ENCODE data around the gene SHC2. TPM values are rescaled to one million over a fixed set of nuclear protein-coding genes. Genes with fewer than 3 reads are reported as not detected.
A peak's percentile ranks its signal among the peaks of the same experiment; 100 is the strongest.

SHC2 gene
- total and polyA plus RNA-seq, 9 of the 15 experiments (the other 6 are each of a cell fraction or from before 2014, with no cell fraction given): 0.14 to 0.36 (median 0.17) TPM; not detected in 5

DNA sequence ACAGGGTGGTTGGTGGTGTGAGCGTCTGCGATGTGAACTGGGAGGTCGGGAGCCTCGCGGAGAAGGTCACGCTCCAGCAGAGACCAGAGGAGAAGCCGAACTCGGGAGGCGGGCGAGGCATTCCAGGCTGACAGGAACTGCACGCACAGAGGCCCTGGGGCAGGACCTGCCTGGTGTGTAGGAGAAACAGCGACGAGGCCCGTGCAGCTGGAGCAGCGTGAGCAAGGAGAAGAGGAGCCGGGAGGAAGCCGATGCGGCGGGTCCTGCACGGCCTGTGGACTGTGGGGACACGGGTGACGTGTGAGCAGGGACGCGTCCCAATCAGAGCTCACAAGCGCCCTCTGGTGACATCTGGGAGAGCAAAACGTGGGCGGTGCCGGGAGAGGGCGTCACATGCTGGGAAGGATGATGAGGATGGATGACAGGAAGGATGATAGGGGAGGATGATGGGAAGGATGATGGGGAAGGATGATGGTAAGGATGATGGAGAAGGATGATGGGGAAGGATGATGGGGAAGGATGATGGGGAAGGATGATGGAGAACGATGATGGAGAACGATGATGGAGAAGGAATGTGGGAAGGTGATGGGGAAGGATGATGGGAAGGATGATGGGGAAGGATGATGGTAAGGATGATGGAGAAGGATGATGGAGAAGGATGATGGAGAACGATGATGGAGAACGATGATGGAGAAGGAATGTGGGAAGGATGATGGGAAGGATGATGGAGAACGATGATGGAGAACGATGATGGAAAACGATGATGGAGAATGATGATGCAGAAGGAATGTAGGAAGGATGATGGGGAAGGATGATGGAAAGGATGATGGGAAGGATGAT, 19.4 kb upstream of the SHC2 start (continued):
- TF ChIP-seq THRB (CRISPR knock-in tag; conservative IDR thresholded peaks at IDR 0.05): 0 out of 2 replicates have a peak, but pooled peaks have one; percentile 20
- peak; percentile 95 to 96 for TF ChIP-seq KDM1A (IDR thresholded peaks at IDR 0.05)
- peak in 1 of 2 experiments; percentile 99; a peak in 2 of 4 replicates for TF ChIP-seq HDAC1 (IDR thresholded peaks at IDR 0.05)
- peak; percentile 99 for TF ChIP-seq YBX1 (IDR thresholded peaks at IDR 0.05)
- no peak for TF ChIP-seq ZNF764 (CRISPR knock-in tag; IDR thresholded peaks at IDR 0.05; ENCODE audit: low read depth)
- no peak for TF ChIP-seq ZBED1 (IDR thresholded peaks at IDR 0.05)
- TF ChIP-seq HOXB6 (CRISPR knock-in tag; IDR thresholded peaks at IDR 0.05; ENCODE audit: borderline replicate concordance): no peak
- TF ChIP-seq PHB2 (IDR thresholded peaks at IDR 0.05; ENCODE audit: low read depth): 0 out of 2 replicates have a peak, but pooled peaks have one; percentile 50
- TF ChIP-seq, protein P1, sequence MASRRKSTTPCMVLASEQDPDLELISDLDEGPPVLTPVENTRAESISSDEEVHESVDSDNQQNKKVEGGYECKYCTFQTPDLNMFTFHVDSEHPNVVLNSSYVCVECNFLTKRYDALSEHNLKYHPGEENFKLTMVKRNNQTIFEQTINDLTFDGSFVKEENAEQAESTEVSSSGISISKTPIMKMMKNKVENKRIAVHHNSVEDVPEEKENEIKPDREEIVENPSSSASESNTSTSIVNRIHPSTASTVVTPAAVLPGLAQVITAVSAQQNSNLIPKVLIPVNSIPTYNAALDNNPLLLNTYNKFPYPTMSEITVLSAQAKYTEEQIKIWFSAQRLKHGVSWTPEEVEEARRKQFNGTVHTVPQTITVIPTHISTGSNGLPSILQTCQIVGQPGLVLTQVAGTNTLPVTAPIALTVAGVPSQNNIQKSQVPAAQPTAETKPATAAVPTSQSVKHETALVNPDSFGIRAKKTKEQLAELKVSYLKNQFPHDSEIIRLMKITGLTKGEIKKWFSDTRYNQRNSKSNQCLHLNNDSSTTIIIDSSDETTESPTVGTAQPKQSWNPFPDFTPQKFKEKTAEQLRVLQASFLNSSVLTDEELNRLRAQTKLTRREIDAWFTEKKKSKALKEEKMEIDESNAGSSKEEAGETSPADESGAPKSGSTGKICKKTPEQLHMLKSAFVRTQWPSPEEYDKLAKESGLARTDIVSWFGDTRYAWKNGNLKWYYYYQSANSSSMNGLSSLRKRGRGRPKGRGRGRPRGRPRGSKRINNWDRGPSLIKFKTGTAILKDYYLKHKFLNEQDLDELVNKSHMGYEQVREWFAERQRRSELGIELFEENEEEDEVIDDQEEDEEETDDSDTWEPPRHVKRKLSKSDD (conservative IDR thresholded peaks at IDR 0.05; ENCODE audit: low read length): no peak
- TF ChIP-seq, protein P2, sequence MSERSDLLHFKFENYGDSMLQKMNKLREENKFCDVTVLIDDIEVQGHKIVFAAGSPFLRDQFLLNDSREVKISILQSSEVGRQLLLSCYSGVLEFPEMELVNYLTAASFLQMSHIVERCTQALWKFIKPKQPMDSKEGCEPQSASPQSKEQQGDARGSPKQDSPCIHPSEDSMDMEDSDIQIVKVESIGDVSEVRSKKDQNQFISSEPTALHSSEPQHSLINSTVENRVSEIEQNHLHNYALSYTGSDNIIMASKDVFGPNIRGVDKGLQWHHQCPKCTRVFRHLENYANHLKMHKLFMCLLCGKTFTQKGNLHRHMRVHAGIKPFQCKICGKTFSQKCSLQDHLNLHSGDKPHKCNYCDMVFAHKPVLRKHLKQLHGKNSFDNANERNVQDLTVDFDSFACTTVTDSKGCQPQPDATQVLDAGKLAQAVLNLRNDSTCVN (CRISPR knock-in tag; IDR thresholded peaks at IDR 0.05): no peak
- no peak for TF ChIP-seq CREB3L1 (IDR thresholded peaks at IDR 0.05; ENCODE audit: borderline replicate concordance, low read depth)
- TF ChIP-seq ZSCAN32 (CRISPR knock-in tag; IDR thresholded peaks at IDR 0.05): no peak
- TF ChIP-seq DPF2 (IDR thresholded peaks at IDR 0.05): peak; percentile 65
- peak; percentile 93 for TF ChIP-seq EGR1 (conservative IDR thresholded peaks at IDR 0.05)
- peak; percentile 59; the same call in 1 of the 2 replicates for TF ChIP-seq ZNF263 (CRISPR knock-in tag; IDR thresholded peaks at IDR 0.05; ENCODE audit: borderline replicate concordance)
- no peak for TF ChIP-seq ZNF551 (CRISPR knock-in tag; IDR thresholded peaks at IDR 0.05)
- TF ChIP-seq, protein P3, sequence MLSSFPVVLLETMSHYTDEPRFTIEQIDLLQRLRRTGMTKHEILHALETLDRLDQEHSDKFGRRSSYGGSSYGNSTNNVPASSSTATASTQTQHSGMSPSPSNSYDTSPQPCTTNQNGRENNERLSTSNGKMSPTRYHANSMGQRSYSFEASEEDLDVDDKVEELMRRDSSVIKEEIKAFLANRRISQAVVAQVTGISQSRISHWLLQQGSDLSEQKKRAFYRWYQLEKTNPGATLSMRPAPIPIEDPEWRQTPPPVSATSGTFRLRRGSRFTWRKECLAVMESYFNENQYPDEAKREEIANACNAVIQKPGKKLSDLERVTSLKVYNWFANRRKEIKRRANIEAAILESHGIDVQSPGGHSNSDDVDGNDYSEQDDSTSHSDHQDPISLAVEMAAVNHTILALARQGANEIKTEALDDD (IDR thresholded peaks at IDR 0.05): no peak
- TF ChIP-seq HDAC8 (tag; IDR thresholded peaks at IDR 0.05): no peak
- no peak for TF ChIP-seq SRSF1 (IDR thresholded peaks at IDR 0.05; ENCODE audit: low read depth, low read length)
- no peak for TF ChIP-seq ZNF561 (CRISPR knock-in tag; conservative IDR thresholded peaks at IDR 0.05)
- peak; percentile 64 for TF ChIP-seq ZEB2 (IDR thresholded peaks at IDR 0.05)

All from K562 (cell line).